ENCODE data around the gene SH3BP4.

The SH3BP4 gene

GRCh38 chr2:234974501-234975385 lies 22.9 kb downstream of the SH3BP4 start:
- Histone ChIP-seq H2AFZ (ENCODE audit: low read depth, low read length) (no peak overlapping the region), H4K91ac (ENCODE audit: low read length) (no peak overlapping the region), H2BK12ac (ENCODE audit: low read length in 2 of 2) (no peak overlapping the region), H3K4me1 (ENCODE audit: control insufficient read depth, insufficient read depth, low read depth, low read length) (peaks cover 59% of the 10 kb centered on the region), H3K4ac (ENCODE audit: low read depth in 1 of 2, low read length in 2 of 2) (no peak overlapping the region), H3K79me1 (replicated peaks; ENCODE audit: low read length, poor library complexity, severe bottlenecking) (no peaks in the 10 kb centered on the region), H3K36me3 (ENCODE audit: control insufficient read depth in 1 of 2, insufficient read depth in 2 of 2, low read depth in 1 of 2, low read length in 2 of 2) (peaks cover 38 to 56% of the 10 kb centered on the region in 2 experiments), H2BK15ac (ENCODE audit: low read depth, poor library complexity, severe bottlenecking) (peak overlapping the region; percentile 62), H3K14ac (ENCODE audit: low read length in 2 of 2) (no peak overlapping the region), H3K4me3 (ENCODE audit: insufficient read depth in 1 of 2, low read depth in 1 of 2, low read length in 2 of 2) (no peak overlapping the region), H3K18ac (ENCODE audit: low read depth in 1 of 2, low read length in 2 of 2) (peak overlapping the region in 1 of 2 experiments; percentile 35), H2BK5ac (ENCODE audit: low read depth, low read length, poor library complexity, severe bottlenecking) (no peak overlapping the region), H3K4me2 (ENCODE audit: low read length, poor library complexity, severe bottlenecking) (no peak overlapping the region), H3K9ac (ENCODE audit: low read length) (peak overlapping the region; percentile 11), H2AK5ac (ENCODE audit: low read length, severe bottlenecking) (peak overlapping the region; percentile 14), H3K27me3 (ENCODE audit: control insufficient read depth in 1 of 2, insufficient read depth in 1 of 2, low read length in 2 of 2) (no peaks in the 10 kb centered on the region), H3K23ac (ENCODE audit: low read length in 2 of 2) (no peak overlapping the region), H4K8ac (ENCODE audit: low read length) (peak overlapping the region; percentile 52), H3K27ac (ENCODE audit: low read length, poor library complexity, severe bottlenecking) (peak overlapping the region; percentile 72), H3K9me3 (ENCODE audit: control insufficient read depth, low read length) (no peaks in the 10 kb centered on the region), H2BK120ac (ENCODE audit: low read depth, low read length) (no peak overlapping the region)
- peak; percentile 66 for DNase-seq
- 83% methylated on average over 28 of the region's 30 CpGs for WGBS

GRCh38 chr2:234975611-234976010 lies 23.8 kb downstream of the SH3BP4 start:
- DNase-seq = no peak
- Histone ChIP-seq H3K27me3 (ENCODE audit: control insufficient read depth in 1 of 2, insufficient read depth in 1 of 2, low read length in 2 of 2) (no peaks in the 10 kb centered on the region), H3K27ac (ENCODE audit: low read length, poor library complexity, severe bottlenecking) (peak overlapping the region; percentile 72), H2BK5ac (ENCODE audit: low read depth, low read length, poor library complexity, severe bottlenecking) (no peak overlapping the region), H4K91ac (ENCODE audit: low read length) (no peak overlapping the region), H2BK120ac (ENCODE audit: low read depth, low read length) (no peak overlapping the region), H2BK15ac (ENCODE audit: low read depth, poor library complexity, severe bottlenecking) (peak overlapping the region; percentile 19), H3K9me3 (ENCODE audit: control insufficient read depth, low read length) (no peaks in the 10 kb centered on the region), H3K9ac (ENCODE audit: low read length) (no peak overlapping the region), H3K36me3 (ENCODE audit: control insufficient read depth in 1 of 2, insufficient read depth in 2 of 2, low read depth in 1 of 2, low read length in 2 of 2) (peaks cover 38 to 53% of the 10 kb centered on the region in 2 experiments), H3K18ac (ENCODE audit: low read depth in 1 of 2, low read length in 2 of 2) (no peak overlapping the region), H3K4ac (ENCODE audit: low read depth in 1 of 2, low read length in 2 of 2) (no peak overlapping the region), H3K4me3 (ENCODE audit: insufficient read depth in 1 of 2, low read depth in 1 of 2, low read length in 2 of 2) (no peak overlapping the region), H3K79me1 (replicated peaks; ENCODE audit: low read length, poor library complexity, severe bottlenecking) (no peaks in the 10 kb centered on the region), H2BK12ac (ENCODE audit: low read length in 2 of 2) (no peak overlapping the region), H3K4me2 (ENCODE audit: low read length, poor library complexity, severe bottlenecking) (no peak overlapping the region), H2AFZ (ENCODE audit: low read depth, low read length) (no peak overlapping the region), H3K14ac (ENCODE audit: low read length in 2 of 2) (no peak overlapping the region), H3K23ac (ENCODE audit: low read length in 2 of 2) (no peak overlapping the region), H4K8ac (ENCODE audit: low read length) (no peak overlapping the region), H3K4me1 (ENCODE audit: control insufficient read depth, insufficient read depth, low read depth, low read length) (peaks cover 58% of the 10 kb centered on the region), H2AK5ac (ENCODE audit: low read length, severe bottlenecking) (no peak overlapping the region)
- 86% methylated on average over 1 of the region's 1 CpG for WGBS

- Histone ChIP-seq H3K9me3 (ENCODE audit: control insufficient read depth, low read length) (no peaks in the 10 kb centered on the region), H2BK5ac (ENCODE audit: low read depth, low read length, poor library complexity, severe bottlenecking) (no peak overlapping the region), H2AFZ (ENCODE audit: low read depth, low read length) (no peak overlapping the region), H4K91ac (ENCODE audit: low read length) (no peak overlapping the region), H3K36me3 (ENCODE audit: control insufficient read depth in 1 of 2, insufficient read depth in 2 of 2, low read depth in 1 of 2, low read length in 2 of 2) (peaks cover 30 to 53% of the 10 kb centered on the region in 2 experiments), H4K8ac (ENCODE audit: low read length) (no peak overlapping the region), H3K9ac (ENCODE audit: low read length) (no peak overlapping the region), H2BK12ac (ENCODE audit: low read length in 2 of 2) (peak overlapping the region in 1 of 2 experiments; percentile 49), H2BK15ac (ENCODE audit: low read depth, poor library complexity, severe bottlenecking) (no peak overlapping the region), H3K14ac (ENCODE audit: low read length in 2 of 2) (no peak overlapping the region), H3K4me3 (ENCODE audit: insufficient read depth in 1 of 2, low read depth in 1 of 2, low read length in 2 of 2) (no peak overlapping the region), H2AK5ac (ENCODE audit: low read length, severe bottlenecking) (no peak overlapping the region), H3K4me2 (ENCODE audit: low read length, poor library complexity, severe bottlenecking) (no peak overlapping the region), H3K79me1 (replicated peaks; ENCODE audit: low read length, poor library complexity, severe bottlenecking) (no peaks in the 10 kb centered on the region), H3K23ac (ENCODE audit: low read length in 2 of 2) (no peak overlapping the region), H2BK120ac (ENCODE audit: low read depth, low read length) (no peak overlapping the region), H3K4ac (ENCODE audit: low read depth in 1 of 2, low read length in 2 of 2) (no peak overlapping the region), H3K27ac (ENCODE audit: low read length, poor library complexity, severe bottlenecking) (peak overlapping the region; percentile 26), H3K4me1 (ENCODE audit: control insufficient read depth, insufficient read depth, low read depth, low read length) (peaks cover 60% of the 10 kb centered on the region), H3K27me3 (ENCODE audit: control insufficient read depth in 1 of 2, insufficient read depth in 1 of 2, low read length in 2 of 2) (no peaks in the 10 kb centered on the region), H3K18ac (ENCODE audit: low read depth in 1 of 2, low read length in 2 of 2) (no peak overlapping the region)
- no peak for DNase-seq
- 99% methylated on average over 15 of the region's 18 CpGs for WGBS
These were observed 24.8 kb downstream of the SH3BP4 start for GRCh38 chr2:234976479-234977227.

- no peak overlapping the region for H3K18ac ChIP-seq (ENCODE audit: low read depth in 1 of 2, low read length in 2 of 2)
- H3K9me3 ChIP-seq (ENCODE audit: control insufficient read depth, low read length) = no peaks in the 10 kb centered on the region
- H3K14ac ChIP-seq (ENCODE audit: low read length in 2 of 2) = no peak overlapping the region
- 95% methylated on average over 12 of the region's 12 CpGs for WGBS
- no peak overlapping the region for H3K4me2 ChIP-seq (ENCODE audit: low read length, poor library complexity, severe bottlenecking)
- H2BK120ac ChIP-seq (ENCODE audit: low read depth, low read length) = no peak overlapping the region
- peak overlapping the region; percentile 36 for H2AK5ac ChIP-seq (ENCODE audit: low read length, severe bottlenecking)
- no peak overlapping the region for H2BK5ac ChIP-seq (ENCODE audit: low read depth, low read length, poor library complexity, severe bottlenecking)
- H3K27ac ChIP-seq (ENCODE audit: low read length, poor library complexity, severe bottlenecking) = peak overlapping the region; percentile 26
- H3K23ac ChIP-seq (ENCODE audit: low read length in 2 of 2) = no peak overlapping the region
- peaks cover 63% of the 10 kb centered on the region for H3K4me1 ChIP-seq (ENCODE audit: control insufficient read depth, insufficient read depth, low read depth, low read length)
- peak overlapping the region in 1 of 2 experiments; percentile 49 for H2BK12ac ChIP-seq (ENCODE audit: low read length in 2 of 2)
- no peak overlapping the region for H4K91ac ChIP-seq (ENCODE audit: low read length)
- H3K4me3 ChIP-seq (ENCODE audit: insufficient read depth in 1 of 2, low read depth in 1 of 2, low read length in 2 of 2) = no peak overlapping the region
- H2AFZ ChIP-seq (ENCODE audit: low read depth, low read length) = no peak overlapping the region
- H3K27me3 ChIP-seq (ENCODE audit: control insufficient read depth in 1 of 2, insufficient read depth in 1 of 2, low read length in 2 of 2) = no peaks in the 10 kb centered on the region
- H3K4ac ChIP-seq (ENCODE audit: low read depth in 1 of 2, low read length in 2 of 2) = no peak overlapping the region
- H3K79me1 ChIP-seq (replicated peaks; ENCODE audit: low read length, poor library complexity, severe bottlenecking) = no peaks in the 10 kb centered on the region
- no peak overlapping the region for H4K8ac ChIP-seq (ENCODE audit: low read length)
- no peak overlapping the region for H3K9ac ChIP-seq (ENCODE audit: low read length)
- H2BK15ac ChIP-seq (ENCODE audit: low read depth, poor library complexity, severe bottlenecking) = no peak overlapping the region
- peaks cover 30 to 53% of the 10 kb centered on the region in 2 experiments for H3K36me3 ChIP-seq (ENCODE audit: control insufficient read depth in 1 of 2, insufficient read depth in 2 of 2, low read depth in 1 of 2, low read length in 2 of 2)
- no peak for DNase-seq
These were observed 25.4 kb downstream of the SH3BP4 start for GRCh38 chr2:234977228-234977679.

Data from mesenchymal stem cell (in vitro differentiated cells and primary cell).